NCI-H2196 (cell line): ENCODE results near the gene TNFAIP8.

Experiments
- DNase-seq: peaks from one replicate; lab custom pipeline; 2025; ENCODE audit not compliant: unreplicated experiment; lab: John Stamatoyannopoulos, UW

The TNFAIP8 gene

GRCh38 chr5:119365847-119366539, 10.2 kb downstream of the TNFAIP8 start:
- DNase-seq, result no peak

- DNase-seq, result no peak
These were observed 10.7 kb downstream of the TNFAIP8 start for GRCh38 chr5:119366540-119366881.

GRCh38 chr5:119367502-119368237, 11.9 kb downstream of the TNFAIP8 start:
- no peak for DNase-seq

- DNase-seq, result no peak
These were observed 12.4 kb downstream of the TNFAIP8 start for GRCh38 chr5:119368238-119368630.

- no peak for DNase-seq
These were observed 14.7 kb downstream of the TNFAIP8 start for GRCh38 chr5:119370486-119370885.

GRCh38 chr5:119371146-119371545, 15.3 kb downstream of the TNFAIP8 start:
- DNase-seq, result no peak

- no peak for DNase-seq
These were observed 17.6 kb downstream of the TNFAIP8 start for GRCh38 chr5:119373449-119373858.

GRCh38 chr5:119374901-119375300, 19.1 kb downstream of the TNFAIP8 start:
- DNase-seq, result no peak

GRCh38 chr5:119377066-119377465, 21.2 kb downstream of the TNFAIP8 start:
- DNase-seq, result no peak

GRCh38 chr5:119378075-119378700, 22.4 kb downstream of the TNFAIP8 start:
- no peak for DNase-seq

- DNase-seq, result no peak
These were observed 23.3 kb downstream of the TNFAIP8 start for GRCh38 chr5:119379096-119379495.

- no peak for DNase-seq
These were observed 24.2 kb downstream of the TNFAIP8 start for GRCh38 chr5:119379942-119380547.

GRCh38 chr5:119382169-119382568, 26.4 kb downstream of the TNFAIP8 start:
- DNase-seq, result no peak

- no peak for DNase-seq
These were observed 27.2 kb downstream of the TNFAIP8 start for GRCh38 chr5:119383008-119383407.

GRCh38 chr5:119385136-119385535, 29.3 kb downstream of the TNFAIP8 start:
- no peak for DNase-seq

- DNase-seq, result no peak
These were observed 29.8 kb downstream of the TNFAIP8 start for GRCh38 chr5:119385536-119386128.

GRCh38 chr5:119386596-119387344, 31.0 kb downstream of the TNFAIP8 start:
- no peak for DNase-seq

- DNase-seq, result no peak
These were observed 32.3 kb downstream of the TNFAIP8 start for GRCh38 chr5:119387945-119388618.

- no peak for DNase-seq
These were observed 32.9 kb downstream of the TNFAIP8 start for GRCh38 chr5:119388619-119389190.
